HepG2 (cell line): Measurements from ENCODE around the gene VWA3A. TPM values are rescaled to one million over a fixed set of nuclear protein-coding genes. Genes with fewer than 3 reads are reported as not detected.

Experiments
- AHDC1 ChIP-seq: sonication (generic); formaldehyde crosslinking; IDR thresholded peaks from 2 replicates; pipeline ENCODE4 v1.5.1; 2020; ENCODE audit warnings: mild to moderate bottlenecking, missing genetic modification reagents, borderline replicate concordance
- DDIT3 ChIP-seq: sonication (generic); formaldehyde crosslinking; IDR thresholded peaks from 2 replicates; pipeline ENCODE4 v1.4.0; 2020; ENCODE audit warnings: mild to moderate bottlenecking, missing genetic modification reagents
- ELF3 ChIP-seq: IDR thresholded peaks from 2 replicates; pipeline ENCODE4 v1.6.1; 2016; ENCODE audit warnings: missing genetic modification reagents, missing compliant biosample characterization
- ISX ChIP-seq: sonication (generic); formaldehyde crosslinking; conservative IDR thresholded peaks from 2 replicates; pipeline ENCODE4 v1.5.0; 2020; ENCODE audit warnings: missing genetic modification reagents
- ZFP62 ChIP-seq: sonication (generic); formaldehyde crosslinking; IDR thresholded peaks from 2 replicates; pipeline ENCODE4 v1.4.0; 2020; ENCODE audit warnings: missing genetic modification reagents
- ZFY ChIP-seq: sonication (generic); formaldehyde crosslinking; IDR thresholded peaks from 2 replicates; pipeline ENCODE4 v1.4.0; 2020; ENCODE audit warnings: missing genetic modification reagents
- ZMAT3 ChIP-seq: sonication (generic); formaldehyde crosslinking; conservative IDR thresholded peaks from 2 replicates; pipeline ENCODE4 v1.7.0; 2021; ENCODE audit warnings: missing genetic modification reagents
- ZMYM4 ChIP-seq: sonication (generic); formaldehyde crosslinking; IDR thresholded peaks from 2 replicates; pipeline ENCODE4 v1.8.1; 2023; ENCODE audit warnings: mild to moderate bottlenecking, missing genetic modification reagents
- ZNF335 ChIP-seq: sonication (generic); formaldehyde crosslinking; IDR thresholded peaks from 2 replicates; pipeline ENCODE4 v1.4.0; 2020; ENCODE audit warnings: missing genetic modification reagents
- ZNF512B ChIP-seq: sonication (generic); formaldehyde crosslinking; IDR thresholded peaks from 2 replicates; pipeline ENCODE4 v1.5.1; 2020; ENCODE audit warnings: missing genetic modification reagents, mild to moderate bottlenecking, borderline replicate concordance
- ZNF660 ChIP-seq: sonication (generic); formaldehyde crosslinking; IDR thresholded peaks from 2 replicates; pipeline ENCODE4 v1.5.1; 2020; ENCODE audit warnings: mild to moderate bottlenecking, low read depth, missing genetic modification reagents, borderline replicate concordance
- ZNF674 ChIP-seq: sonication (generic); formaldehyde crosslinking; IDR thresholded peaks from 2 replicates; pipeline ENCODE4 v1.5.0; 2020; ENCODE audit warnings: low read depth, mild to moderate bottlenecking, missing genetic modification reagents
- ZNF891 ChIP-seq: sonication (generic); formaldehyde crosslinking; IDR thresholded peaks from 2 replicates; pipeline ENCODE4 v1.5.0; 2020; ENCODE audit warnings: mild to moderate bottlenecking, missing genetic modification reagents
- polyA plus RNA-seq, 8 experiments: library from polyadenylated mRNA; depleted of rRNA in 3 of 8; stranded (reverse) in 7 of 8; unstranded in 1 of 8; fragments of >200 nt; fragmentation: Illumina TruSeq in 4 of 8; extraction: Trizol in 4 of 8; gene quantifications; 2 replicates each; pipeline versions ENCODE4 v1.2.1 to v1.2.3, GENCODE V29; 2011 to 2016; ENCODE audit warnings: low read depth in 4 of 8, missing spikeins in 1 of 8, mixed read lengths in 1 of 8; ENCODE audit not compliant: insufficient read depth in 1 of 8
- total RNA-seq, 5 experiments: library from RNA; depleted of rRNA; stranded (reverse); fragments of >200 nt; fragmentation: Illumina TruSeq; extraction: Trizol; gene quantifications; 2 replicates each; pipeline ENCODE4 v1.2.3, GENCODE V29; 2016; ENCODE audit warnings: low read depth in 1 of 5
- TF ChIP-seq, protein P1 (sequence below): sonication (generic); formaldehyde crosslinking; conservative IDR thresholded peaks from 2 replicates; pipeline ENCODE4 v1.4.0; 2020; ENCODE audit warnings: mild to moderate bottlenecking, missing genetic modification reagents, moderate library complexity
- TF ChIP-seq, protein P2 (sequence below): sonication (generic); formaldehyde crosslinking; IDR thresholded peaks from 2 replicates; pipeline ENCODE4 v1.8.1; 2023; ENCODE audit warnings: missing genetic modification reagents, inconsistent platforms, borderline replicate concordance

The VWA3A gene
- total and polyA plus RNA-seq, 2 of the 13 experiments (the other 11 are each of a cell fraction or from before 2014, with no cell fraction given) = 0.03 to 0.07 TPM

- TF ChIP-seq ZFY (CRISPR knock-in tag) (no peak), AHDC1 (CRISPR knock-in tag) (no peak), ZMYM4 (CRISPR knock-in tag) (peak; percentile 39; the same call in 1 of the 2 replicates), ELF3 (no peak), ZMAT3 (CRISPR knock-in tag) (no peak), ZNF891 (CRISPR knock-in tag) (no peak), ZNF674 (CRISPR knock-in tag) (no peak), ZFP62 (CRISPR knock-in tag) (no peak), DDIT3 (CRISPR knock-in tag) (no peak), ISX (no peak), ZNF335 (CRISPR knock-in tag) (no peak), ZNF512B (CRISPR knock-in tag) (no peak), ZNF660 (CRISPR knock-in tag) (no peak)
- TF ChIP-seq, protein P1, sequence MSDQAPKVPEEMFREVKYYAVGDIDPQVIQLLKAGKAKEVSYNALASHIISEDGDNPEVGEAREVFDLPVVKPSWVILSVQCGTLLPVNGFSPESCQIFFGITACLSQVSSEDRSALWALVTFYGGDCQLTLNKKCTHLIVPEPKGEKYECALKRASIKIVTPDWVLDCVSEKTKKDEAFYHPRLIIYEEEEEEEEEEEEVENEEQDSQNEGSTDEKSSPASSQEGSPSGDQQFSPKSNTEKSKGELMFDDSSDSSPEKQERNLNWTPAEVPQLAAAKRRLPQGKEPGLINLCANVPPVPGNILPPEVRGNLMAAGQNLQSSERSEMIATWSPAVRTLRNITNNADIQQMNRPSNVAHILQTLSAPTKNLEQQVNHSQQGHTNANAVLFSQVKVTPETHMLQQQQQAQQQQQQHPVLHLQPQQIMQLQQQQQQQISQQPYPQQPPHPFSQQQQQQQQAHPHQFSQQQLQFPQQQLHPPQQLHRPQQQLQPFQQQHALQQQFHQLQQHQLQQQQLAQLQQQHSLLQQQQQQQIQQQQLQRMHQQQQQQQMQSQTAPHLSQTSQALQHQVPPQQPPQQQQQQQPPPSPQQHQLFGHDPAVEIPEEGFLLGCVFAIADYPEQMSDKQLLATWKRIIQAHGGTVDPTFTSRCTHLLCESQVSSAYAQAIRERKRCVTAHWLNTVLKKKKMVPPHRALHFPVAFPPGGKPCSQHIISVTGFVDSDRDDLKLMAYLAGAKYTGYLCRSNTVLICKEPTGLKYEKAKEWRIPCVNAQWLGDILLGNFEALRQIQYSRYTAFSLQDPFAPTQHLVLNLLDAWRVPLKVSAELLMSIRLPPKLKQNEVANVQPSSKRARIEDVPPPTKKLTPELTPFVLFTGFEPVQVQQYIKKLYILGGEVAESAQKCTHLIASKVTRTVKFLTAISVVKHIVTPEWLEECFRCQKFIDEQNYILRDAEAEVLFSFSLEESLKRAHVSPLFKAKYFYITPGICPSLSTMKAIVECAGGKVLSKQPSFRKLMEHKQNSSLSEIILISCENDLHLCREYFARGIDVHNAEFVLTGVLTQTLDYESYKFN = peak; percentile 36; the same call in 1 of the 2 replicates
- TF ChIP-seq, protein P2, sequence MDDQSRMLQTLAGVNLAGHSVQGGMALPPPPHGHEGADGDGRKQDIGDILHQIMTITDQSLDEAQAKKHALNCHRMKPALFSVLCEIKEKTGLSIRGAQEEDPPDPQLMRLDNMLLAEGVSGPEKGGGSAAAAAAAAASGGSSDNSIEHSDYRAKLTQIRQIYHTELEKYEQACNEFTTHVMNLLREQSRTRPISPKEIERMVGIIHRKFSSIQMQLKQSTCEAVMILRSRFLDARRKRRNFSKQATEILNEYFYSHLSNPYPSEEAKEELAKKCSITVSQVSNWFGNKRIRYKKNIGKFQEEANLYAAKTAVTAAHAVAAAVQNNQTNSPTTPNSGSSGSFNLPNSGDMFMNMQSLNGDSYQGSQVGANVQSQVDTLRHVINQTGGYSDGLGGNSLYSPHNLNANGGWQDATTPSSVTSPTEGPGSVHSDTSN (CRISPR knock-in tag) = no peak
Measured at GRCh38 chr16:22186517-22186916, 94.2 kb downstream of the VWA3A start (continued).
